GM12875 (cell line): ENCODE measurements around the gene GPANK1.

Source experiments
- H3K4me3 ChIP-seq: one replicate; pipeline ENCODE4 v1.5.1; 2011; ENCODE audit warnings: low read depth, low read length, control low read depth
- CTCF ChIP-seq: IDR thresholded peaks from 2 replicates; pipeline ENCODE4 v1.5.1; 2011; ENCODE audit warnings: low read depth, mild to moderate bottlenecking, control low read depth, inconsistent platforms, low read length, moderate library complexity, borderline replicate concordance; ENCODE audit not compliant: insufficient read depth

GPANK1 gene

GRCh38 chr6:31634969-31635575 is 29.7 kb downstream of the GPANK1 start:
- TF ChIP-seq CTCF = no peak
- no peak overlapping the region for H3K4me3 ChIP-seq

GRCh38 chr6:31634131-31634530 is 30.7 kb downstream of the GPANK1 start:
- no peak overlapping the region for H3K4me3 ChIP-seq
- no peak for TF ChIP-seq CTCF

GRCh38 chr6:31633447-31633846 is 31.4 kb downstream of the GPANK1 start:
- TF ChIP-seq CTCF = no peak
- H3K4me3 ChIP-seq = no peak overlapping the region

GRCh38 chr6:31632279-31632946 is 32.4 kb downstream of the GPANK1 start:
- H3K4me3 ChIP-seq = no peak overlapping the region
- TF ChIP-seq CTCF = no peak

- H3K4me3 ChIP-seq = no peak overlapping the region
- no peak for TF ChIP-seq CTCF
Observed at GRCh38 chr6:31631681-31632278, 33.0 kb downstream of the GPANK1 start.

- no peak for TF ChIP-seq CTCF
- no peak overlapping the region for H3K4me3 ChIP-seq
Observed at GRCh38 chr6:31631209-31631608, 33.6 kb downstream of the GPANK1 start.
